HepG2 (cell line): Measurements from ENCODE around the gene MMP26. TPM values are rescaled to one million over a fixed set of nuclear protein-coding genes. Genes with fewer than 3 reads are reported as not detected.

Source experiments
- ATAC-seq: fragments of 200-7000 bp; cut with Tn5 transposase; 3 replicates; pipeline ENCODE4 v1.9.1; 2020; ENCODE audit warnings: mild to moderate bottlenecking, moderate library complexity
- BruUV-seq: library from RNA; stranded (reverse); fragments of 400-500 nt; replicated peaks from 2 replicates; lab custom pipeline; 2021; lab: Mats Ljungman, UMichigan
- CTCF ChIA-PET: fragments of 300-600 bp; formaldehyde crosslinking; extraction: SDS; loops from one replicate; lab custom pipeline; 2021; ENCODE audit warnings: low total read pairs, inconsistent platforms, low intra/inter-chr PET ratio; lab: Yijun Ruan, JAX
- POLR2A ChIA-PET: fragments of 350-600 bp; sonication (Branson Sonifier 250); formaldehyde crosslinking; loops from one replicate; lab custom pipeline; 2020; ENCODE audit warnings: antibody characterized with exemption, inconsistent platforms; lab: Yijun Ruan, JAX
- DNase-seq: peaks from one replicate; pipeline ENCODE4 v3.0.0-alpha.2; 2015; ENCODE audit warnings: low spot score
- FAIRE-seq: peaks from 3 replicates; lab custom pipeline; 2011; peaks lifted over from hg19 to GRCh38; lab: Jason Lieb, UNC
- H2AFZ ChIP-seq: one replicate; pipeline ENCODE4 v1.6.1; 2011; ENCODE audit warnings: low read length, inconsistent platforms
- H3K27ac ChIP-seq: fragments of 300-600 bp; 3 replicates; pipeline ENCODE4 v1.8.0; 2011; ENCODE audit warnings: mixed run types, mild to moderate bottlenecking, mixed read lengths, low read length, inconsistent platforms; ENCODE audit not compliant: insufficient read depth; ENCODE audit errors: extremely low read length
- H3K27me3 ChIP-seq, 2 experiments: fragments of 200-600 bp in 1 of 2; 2 replicates in 1 of 2; 3 replicates in 1 of 2; pipeline versions ENCODE4 v1.6.0 to v1.8.0; 2011; ENCODE audit warnings: low read length in 2 of 2, mild to moderate bottlenecking in 2 of 2, moderate library complexity in 2 of 2, inconsistent platforms in 1 of 2; ENCODE audit not compliant: insufficient read depth in 2 of 2, control insufficient read depth in 1 of 2
- H3K36me3 ChIP-seq, 2 experiments: fragments of 200-600 bp in 1 of 2; replicated peaks in 1 of 2; 2 replicates in 1 of 2; 3 replicates in 1 of 2; pipeline versions ENCODE4 v1.5.1 to v1.8.0; 2011; ENCODE audit warnings: low read length in 2 of 2, inconsistent platforms in 1 of 2; ENCODE audit not compliant: insufficient read depth in 2 of 2, control insufficient read depth in 1 of 2
- H3K4me1 ChIP-seq: 2 replicates; pipeline ENCODE4 v1.5.1; 2012; ENCODE audit warnings: low read length, inconsistent platforms; ENCODE audit not compliant: insufficient read depth
- H3K4me2 ChIP-seq: 2 replicates; pipeline ENCODE4 v1.6.0; 2011; ENCODE audit warnings: low read depth, low read length, inconsistent platforms
- H3K4me3 ChIP-seq, 3 experiments: fragments of 200-600 bp in 1 of 3; sonication (generic), shearing (Covaris generic) in 1 of 3; replicated peaks in 1 of 3; 2 replicates each; pipeline ENCODE4 v1.5.1; 2011 to 2016; ENCODE audit warnings: low read length in 3 of 3, inconsistent platforms in 2 of 3, low read depth in 2 of 3, mild to moderate bottlenecking in 2 of 3, control low read depth in 1 of 3, mixed read lengths in 1 of 3; ENCODE audit not compliant: insufficient read depth in 1 of 3
- H3K79me2 ChIP-seq: one replicate; pipeline ENCODE4 v1.6.1; 2011; ENCODE audit warnings: low read length, inconsistent platforms; ENCODE audit not compliant: insufficient read depth
- H3K9ac ChIP-seq: 2 replicates; pipeline ENCODE4 v1.6.0; 2011; ENCODE audit warnings: mild to moderate bottlenecking, low read depth, low read length, inconsistent platforms; ENCODE audit not compliant: insufficient read depth
- H3K9me3 ChIP-seq: 2 replicates; pipeline ENCODE4 v1.5.1; 2012; ENCODE audit warnings: mild to moderate bottlenecking, low read length
- H4K20me1 ChIP-seq: 2 replicates; pipeline ENCODE4 v1.6.0; 2011; ENCODE audit warnings: inconsistent platforms, mild to moderate bottlenecking, low read length, moderate library complexity; ENCODE audit not compliant: insufficient read depth
- CREB1 ChIP-seq, 2 experiments: fragments of 450-650 bp in 1 of 2; IDR thresholded peaks; 2 replicates each; pipeline ENCODE4 v1.6.1; 2016 to 2017; ENCODE audit warnings: control low read depth in 1 of 2, mild to moderate bottlenecking in 1 of 2, missing compliant biosample characterization in 1 of 2, missing genetic modification characterization in 1 of 2
- NCOA5 ChIP-seq: sonication (generic); formaldehyde crosslinking; IDR thresholded peaks from 2 replicates; pipeline ENCODE4 v1.4.0; 2020; ENCODE audit warnings: missing genetic modification reagents
- SP4 ChIP-seq: sonication (generic); formaldehyde crosslinking; IDR thresholded peaks from 2 replicates; pipeline ENCODE4 v1.8.1; 2023; ENCODE audit warnings: mild to moderate bottlenecking, missing genetic modification reagents
- THAP11 ChIP-seq: IDR thresholded peaks from 2 replicates; pipeline ENCODE4 v1.6.1; 2016; ENCODE audit warnings: missing biosample characterization, missing genetic modification reagents
- ZNF562 ChIP-seq: sonication (generic); formaldehyde crosslinking; IDR thresholded peaks from 2 replicates; pipeline ENCODE4 v1.8.0; 2022; ENCODE audit warnings: missing genetic modification reagents, borderline replicate concordance
- WGBS: methylation state at CpG from one replicate; pipeline ENCODE4 v1.1.6; 2017; ENCODE audit warnings: low lambda C conversion rate; 5-methylcytosine and 5-hydroxymethylcytosine counted together
- in situ Hi-C: cut with HindIII; loops from 2 replicates; pipeline ENCODE4 v1.10.0; 2017; ENCODE audit warnings: low pct_unique_long_range_greater_than_20kb; ENCODE audit not compliant: extremely low pct_ligation_motif_present
- intact Hi-C: fragments of 100-400 bp; cut with micrococcal nuclease; formaldehyde crosslinking; loops from one replicate; pipeline ENCODE4 v1.10.0; 2022; ENCODE audit not compliant: unreplicated experiment
- polyA plus RNA-seq, 8 experiments: library from polyadenylated mRNA; depleted of rRNA in 3 of 8; stranded (reverse) in 7 of 8; unstranded in 1 of 8; fragments of >200 nt; fragmentation: Illumina TruSeq in 4 of 8; extraction: Trizol in 4 of 8; gene quantifications; 2 replicates each; pipeline versions ENCODE4 v1.2.1 to v1.2.3, GENCODE V29; 2011 to 2016; ENCODE audit warnings: low read depth in 4 of 8, missing spikeins in 1 of 8, mixed read lengths in 1 of 8; ENCODE audit not compliant: insufficient read depth in 1 of 8
- total RNA-seq, 5 experiments: library from RNA; depleted of rRNA; stranded (reverse); fragments of >200 nt; fragmentation: Illumina TruSeq; extraction: Trizol; gene quantifications; 2 replicates each; pipeline ENCODE4 v1.2.3, GENCODE V29; 2016; ENCODE audit warnings: low read depth in 1 of 5
- TF ChIP-seq, protein P1 (sequence below): sonication (generic); formaldehyde crosslinking; IDR thresholded peaks from 2 replicates; pipeline ENCODE4 v1.5.0; 2020; ENCODE audit warnings: mild to moderate bottlenecking, missing genetic modification reagents
- TF ChIP-seq, protein P2 (sequence below): sonication (generic); formaldehyde crosslinking; IDR thresholded peaks from 2 replicates; pipeline ENCODE4 v1.4.0; 2020; ENCODE audit warnings: missing genetic modification reagents

MMP26 gene
- total and polyA plus RNA-seq, 2 of the 13 experiments (the other 11 are each of a cell fraction or from before 2014, with no cell fraction given) = not detected

- Histone ChIP-seq H3K79me2 (no peaks in the 10 kb centered on the region), H3K9ac (no peak within 1 kb of the TSS), H3K27ac (no peak within 1 kb of the TSS), H3K4me1 (no peaks in the 10 kb centered on the region), H3K36me3 (no peaks in the 10 kb centered on the region), H3K4me3 (no peak within 1 kb of the TSS), H3K27me3 (peaks cover 0 to 4% of the 10 kb centered on the region in 2 experiments; a peak in 1 of 5 replicates), H3K9me3 (no peaks in the 10 kb centered on the region), H3K4me2 (no peak within 1 kb of the TSS), H4K20me1 (no peaks in the 10 kb centered on the region), H2AFZ (no peak within 1 kb of the TSS)
- CTCF ChIA-PET = no interaction called here
- no TSS peak for BruUV-seq
- WGBS = 0% methylated on average over 3 of the region's 3 CpGs
- DNase-seq (no peak), ATAC-seq (no peak), FAIRE-seq (no peak)
- TF ChIP-seq CREB1 (IDR thresholded peaks at IDR 0.05) = no peak
- TF ChIP-seq CREB1 (CRISPR knock-in tag; IDR thresholded peaks at IDR 0.05) = no peak
- TF ChIP-seq, protein P1, sequence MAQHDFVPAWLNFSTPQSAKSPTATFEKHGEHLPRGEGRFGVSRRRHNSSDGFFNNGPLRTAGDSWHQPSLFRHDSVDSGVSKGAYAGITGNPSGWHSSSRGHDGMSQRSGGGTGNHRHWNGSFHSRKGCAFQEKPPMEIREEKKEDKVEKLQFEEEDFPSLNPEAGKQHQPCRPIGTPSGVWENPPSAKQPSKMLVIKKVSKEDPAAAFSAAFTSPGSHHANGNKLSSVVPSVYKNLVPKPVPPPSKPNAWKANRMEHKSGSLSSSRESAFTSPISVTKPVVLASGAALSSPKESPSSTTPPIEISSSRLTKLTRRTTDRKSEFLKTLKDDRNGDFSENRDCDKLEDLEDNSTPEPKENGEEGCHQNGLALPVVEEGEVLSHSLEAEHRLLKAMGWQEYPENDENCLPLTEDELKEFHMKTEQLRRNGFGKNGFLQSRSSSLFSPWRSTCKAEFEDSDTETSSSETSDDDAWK (CRISPR knock-in tag) = no peak
- no peak for TF ChIP-seq THAP11
- no peak for TF ChIP-seq ZNF562 (CRISPR knock-in tag)
- no peak for TF ChIP-seq SP4 (CRISPR knock-in tag)
- no peak for TF ChIP-seq NCOA5
- TF ChIP-seq, protein P2, sequence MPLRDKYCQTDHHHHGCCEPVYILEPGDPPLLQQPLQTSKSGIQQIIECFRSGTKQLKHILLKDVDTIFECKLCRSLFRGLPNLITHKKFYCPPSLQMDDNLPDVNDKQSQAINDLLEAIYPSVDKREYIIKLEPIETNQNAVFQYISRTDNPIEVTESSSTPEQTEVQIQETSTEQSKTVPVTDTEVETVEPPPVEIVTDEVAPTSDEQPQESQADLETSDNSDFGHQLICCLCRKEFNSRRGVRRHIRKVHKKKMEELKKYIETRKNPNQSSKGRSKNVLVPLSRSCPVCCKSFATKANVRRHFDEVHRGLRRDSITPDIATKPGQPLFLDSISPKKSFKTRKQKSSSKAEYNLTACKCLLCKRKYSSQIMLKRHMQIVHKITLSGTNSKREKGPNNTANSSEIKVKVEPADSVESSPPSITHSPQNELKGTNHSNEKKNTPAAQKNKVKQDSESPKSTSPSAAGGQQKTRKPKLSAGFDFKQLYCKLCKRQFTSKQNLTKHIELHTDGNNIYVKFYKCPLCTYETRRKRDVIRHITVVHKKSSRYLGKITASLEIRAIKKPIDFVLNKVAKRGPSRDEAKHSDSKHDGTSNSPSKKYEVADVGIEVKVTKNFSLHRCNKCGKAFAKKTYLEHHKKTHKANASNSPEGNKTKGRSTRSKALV = no peak
- POLR2A ChIA-PET = no interaction called here
- in situ Hi-C loops (no loop called here), intact Hi-C loops (no loop called here)
These were observed 7.0 kb upstream of the MMP26 start, which contains the start of gene OR51E2 for GRCh38 chr11:4697585-4697984. TSS of gene OR51E2 (minus strand) at chr11:4697853. CDS start at chr11:4682711, 15,142 bp downstream.
